CD4-positive, alpha-beta T cell (primary cell): ENCODE measurements around the gene DNAJB13. TPM values are rescaled to one million over a fixed set of nuclear protein-coding genes. Genes with fewer than 3 reads are reported as not detected.

Experiments
- ATAC-seq: fragments of 200-7000 bp; cut with Tn5 transposase; one replicate; pipeline ENCODE4 v1.10.0; 2022; ENCODE audit warnings: mild to moderate bottlenecking; ENCODE audit not compliant: poor library complexity
- CTCF ChIA-PET: fragments of 350-600 bp; sonication (Branson Sonifier 250); formaldehyde crosslinking; loops from one replicate; lab custom pipeline; 2021; ENCODE audit warnings: antibody characterized with exemption, inconsistent platforms; lab: Charles Lee
- POLR2A ChIA-PET: fragments of 350-600 bp; sonication (Branson Sonifier 250); formaldehyde crosslinking; loops from one replicate; lab custom pipeline; 2021; ENCODE audit warnings: antibody characterized with exemption, inconsistent platforms; lab: Charles Lee
- DNase-seq, 14 experiments: peaks; one replicate each; pipeline ENCODE4 v3.0.0-alpha.2; 2013 to 2020; ENCODE audit warnings: mixed read lengths in 2 of 14
- H3K27ac ChIP-seq, 2 donors: one replicate each; pipeline versions ENCODE4 v1.5.1 to v1.7.0; 2013; ENCODE audit warnings: low read length in 2 of 2, low read depth in 1 of 2, mild to moderate bottlenecking in 1 of 2
- H3K27me3 ChIP-seq, 2 experiments: 1 replicate in 1 of 2; 2 replicates in 1 of 2; pipeline versions ENCODE4 v1.6.1 to v1.7.0; 2013; ENCODE audit warnings: low read length in 2 of 2, control low read depth in 1 of 2, mild to moderate bottlenecking in 1 of 2, moderate library complexity in 1 of 2; ENCODE audit not compliant: insufficient read depth in 2 of 2, control insufficient read depth in 1 of 2
- H3K36me3 ChIP-seq: one replicate; pipeline ENCODE4 v1.6.1; 2013; ENCODE audit warnings: low read length, control low read depth; ENCODE audit not compliant: insufficient read depth
- H3K4me1 ChIP-seq: one replicate; pipeline ENCODE4 v1.6.1; 2013; ENCODE audit warnings: low read length, control low read depth; ENCODE audit not compliant: insufficient read depth
- H3K4me3 ChIP-seq: one replicate; pipeline ENCODE4 v1.5.1; 2013; ENCODE audit warnings: mild to moderate bottlenecking, low read length, moderate library complexity
- H3K9me3 ChIP-seq, 2 experiments: 1 replicate in 1 of 2; 2 replicates in 1 of 2; pipeline versions ENCODE4 v1.6.1 to v1.7.0; 2013; ENCODE audit warnings: low read length in 2 of 2, mild to moderate bottlenecking in 2 of 2, control low read depth in 1 of 2, moderate library complexity in 1 of 2; ENCODE audit not compliant: control insufficient read depth in 1 of 2, insufficient read depth in 1 of 2
- H3K27ac Mint-ChIP-seq: one replicate; pipeline ENCODE4 v1.8.0; 2020; ENCODE audit warnings: mixed read lengths
- H3K27me3 Mint-ChIP-seq: one replicate; pipeline ENCODE4 v1.8.0; 2021; ENCODE audit warnings: mixed read lengths
- H3K36me3 Mint-ChIP-seq: one replicate; pipeline ENCODE4 v1.8.0; 2021; ENCODE audit warnings: low read depth, mixed read lengths
- H3K4me1 Mint-ChIP-seq: one replicate; pipeline ENCODE4 v1.8.0; 2021; ENCODE audit warnings: low read depth, mixed read lengths
- H3K4me3 Mint-ChIP-seq: one replicate; pipeline ENCODE4 v1.8.0; 2020; ENCODE audit warnings: mild to moderate bottlenecking, mixed read lengths
- H3K9me3 Mint-ChIP-seq: one replicate; pipeline ENCODE4 v1.8.0; 2020; ENCODE audit warnings: mixed read lengths
- CTCF ChIP-seq: fragments of 200-600 bp; IDR thresholded peaks from one replicate; pipeline ENCODE4 v1.8.0; 2022; ENCODE audit warnings: antibody characterized with exemption, mild to moderate bottlenecking
- intact Hi-C, 2 experiments: fragments of 100-400 bp; cut with DNase I in 1 of 2; cut with micrococcal nuclease in 1 of 2; formaldehyde crosslinking; loops; one replicate each; pipeline versions ENCODE4 v1.15.1 to v1.9.0; 2023 to 2025; cut with DNase I, micrococcal nuclease
- total RNA-seq, 174 experiments: library from RNA in 2 of 174; stranded (reverse) in 2 of 174; gene quantifications; one replicate each; pipeline ENCODE4 v1.2.3 and lab custom pipeline; 2021 to 2026

Gene DNAJB13
- total RNA-seq, 2 experiments from 2014 or later, result not detected

- Mint-ChIP-seq H3K4me1 (peaks cover 95% of the 10 kb centered on the region), H3K36me3 (peaks cover 19% of the 10 kb centered on the region), H3K4me3 (peak overlapping the region; percentile 34), H3K9me3 (no peaks in the 10 kb centered on the region), H3K27ac (peak overlapping the region; percentile 92), H3K27me3 (no peaks in the 10 kb centered on the region)
- ATAC-seq (no peak), DNase-seq (no peak)
- CTCF ChIA-PET, result interaction anchor here (1.2 to 2.5 kb wide), 3 partner anchors 11 to 31 kb away, joined by 3 to 10 read pairs (median 6); no protein-coding TSS in a partner anchor
- no peak for TF ChIP-seq CTCF
- no peaks in the 10 kb centered on the region for H3K27me3 ChIP-seq
- no peaks in the 10 kb centered on the region for H3K9me3 ChIP-seq
- H3K36me3 ChIP-seq, result peaks cover 8% of the 10 kb centered on the region
- POLR2A ChIA-PET, result interaction anchor here (0.6 to 11.8 kb wide), 9 partner anchors 7 to 49 kb away, joined by 3 to 111 read pairs (median 5); partner anchors contain the start of gene UCP2
- intact Hi-C loops, result loop anchor here in 1 of 2 experiments (2.0 kb wide), 1 partner anchor 19 kb away; no protein-coding TSS in a partner anchor
- peak overlapping the region; percentile 55 to 58 for H3K27ac ChIP-seq
- H3K4me1 ChIP-seq, result peaks cover 97% of the 10 kb centered on the region
- H3K4me3 ChIP-seq, result no peak overlapping the region
These were observed 61.4 kb downstream of the DNAJB13 start for GRCh38 chr11:74012074-74012809.

- Mint-ChIP-seq H3K27ac (peak overlapping the region; percentile 92), H3K36me3 (peaks cover 22% of the 10 kb centered on the region), H3K4me3 (no peak overlapping the region), H3K27me3 (no peaks in the 10 kb centered on the region), H3K9me3 (no peaks in the 10 kb centered on the region), H3K4me1 (peaks cover 89% of the 10 kb centered on the region)
- intact Hi-C loops, result loop anchor here in 1 of 2 experiments (2.0 kb wide), 1 partner anchor 18 kb away; no protein-coding TSS in a partner anchor
- H3K36me3 ChIP-seq, result peaks cover 8% of the 10 kb centered on the region
- H3K4me3 ChIP-seq, result no peak overlapping the region
- no peak for ATAC-seq
- peaks cover 92% of the 10 kb centered on the region for H3K4me1 ChIP-seq
- TF ChIP-seq CTCF, result no peak
- H3K9me3 ChIP-seq, result no peaks in the 10 kb centered on the region
- peak overlapping the region in 1 of 2 donors; percentile 58 for H3K27ac ChIP-seq
- H3K27me3 ChIP-seq, result no peaks in the 10 kb centered on the region
- CTCF ChIA-PET, result interaction anchor here (1.0 to 2.5 kb wide), 2 partner anchors 16 to 33 kb away, joined by 3 to 6 read pairs; no protein-coding TSS in a partner anchor
- POLR2A ChIA-PET, result interaction anchor here (1.2 to 11.8 kb wide), 5 partner anchors 8 to 49 kb away, joined by 5 to 111 read pairs (median 24); partner anchors contain the start of gene UCP2
- no peak for DNase-seq
These were observed 62.3 kb downstream of the DNAJB13 start for GRCh38 chr11:74013141-74013540.

- peaks cover 92% of the 10 kb centered on the region for H3K4me1 ChIP-seq
- ChIA-PET POLR2A (interaction anchor here (0.6 to 11.8 kb wide), 5 partner anchors 10 to 44 kb away, joined by 3 to 111 read pairs (median 16); partner anchors contain the start of gene UCP2), CTCF (interaction anchor here (1.1 to 1.5 kb wide), 2 partner anchors 10 to 34 kb away, joined by 4 to 5 read pairs; no protein-coding TSS in a partner anchor)
- ATAC-seq (no peak), DNase-seq (no peak)
- intact Hi-C loops, result no loop called here
- peak overlapping the region in 1 of 2 donors; percentile 43 for H3K27ac ChIP-seq
- peaks cover 22% of the 10 kb centered on the region for H3K36me3 Mint-ChIP-seq
- H3K4me1 Mint-ChIP-seq, result peaks cover 73% of the 10 kb centered on the region
- H3K27ac Mint-ChIP-seq, result peak overlapping the region; percentile 92
- peak overlapping the region; percentile 39 for H3K4me3 Mint-ChIP-seq
- peaks cover 8% of the 10 kb centered on the region for H3K36me3 ChIP-seq
- TF ChIP-seq CTCF, result no peak
- no peaks in the 10 kb centered on the region for H3K27me3 Mint-ChIP-seq
- H3K9me3 ChIP-seq, result no peaks in the 10 kb centered on the region
- no peaks in the 10 kb centered on the region for H3K9me3 Mint-ChIP-seq
- no peak overlapping the region for H3K4me3 ChIP-seq
- H3K27me3 ChIP-seq, result no peaks in the 10 kb centered on the region
These were observed 64.1 kb downstream of the DNAJB13 start for GRCh38 chr11:74014880-74015279.
